HG02981 (cell line): ENCODE measurements around the gene WDR37.
"Not testable (repeated sequence)": the region's sequence is repeated elsewhere in the genome, so short reads cannot be mapped to it uniquely, and the experiment has no call there.

Source experiments
- ATAC-seq: cut with Tn5 transposase; IDR thresholded peaks from one replicate; pipeline ENCODE4 v1.9.1; 2021; ENCODE audit warnings: mild to moderate bottlenecking, moderate library complexity; ENCODE audit not compliant: unreplicated experiment

WDR37 gene, protein sequence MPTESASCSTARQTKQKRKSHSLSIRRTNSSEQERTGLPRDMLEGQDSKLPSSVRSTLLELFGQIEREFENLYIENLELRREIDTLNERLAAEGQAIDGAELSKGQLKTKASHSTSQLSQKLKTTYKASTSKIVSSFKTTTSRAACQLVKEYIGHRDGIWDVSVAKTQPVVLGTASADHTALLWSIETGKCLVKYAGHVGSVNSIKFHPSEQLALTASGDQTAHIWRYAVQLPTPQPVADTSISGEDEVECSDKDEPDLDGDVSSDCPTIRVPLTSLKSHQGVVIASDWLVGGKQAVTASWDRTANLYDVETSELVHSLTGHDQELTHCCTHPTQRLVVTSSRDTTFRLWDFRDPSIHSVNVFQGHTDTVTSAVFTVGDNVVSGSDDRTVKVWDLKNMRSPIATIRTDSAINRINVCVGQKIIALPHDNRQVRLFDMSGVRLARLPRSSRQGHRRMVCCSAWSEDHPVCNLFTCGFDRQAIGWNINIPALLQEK

DNA sequence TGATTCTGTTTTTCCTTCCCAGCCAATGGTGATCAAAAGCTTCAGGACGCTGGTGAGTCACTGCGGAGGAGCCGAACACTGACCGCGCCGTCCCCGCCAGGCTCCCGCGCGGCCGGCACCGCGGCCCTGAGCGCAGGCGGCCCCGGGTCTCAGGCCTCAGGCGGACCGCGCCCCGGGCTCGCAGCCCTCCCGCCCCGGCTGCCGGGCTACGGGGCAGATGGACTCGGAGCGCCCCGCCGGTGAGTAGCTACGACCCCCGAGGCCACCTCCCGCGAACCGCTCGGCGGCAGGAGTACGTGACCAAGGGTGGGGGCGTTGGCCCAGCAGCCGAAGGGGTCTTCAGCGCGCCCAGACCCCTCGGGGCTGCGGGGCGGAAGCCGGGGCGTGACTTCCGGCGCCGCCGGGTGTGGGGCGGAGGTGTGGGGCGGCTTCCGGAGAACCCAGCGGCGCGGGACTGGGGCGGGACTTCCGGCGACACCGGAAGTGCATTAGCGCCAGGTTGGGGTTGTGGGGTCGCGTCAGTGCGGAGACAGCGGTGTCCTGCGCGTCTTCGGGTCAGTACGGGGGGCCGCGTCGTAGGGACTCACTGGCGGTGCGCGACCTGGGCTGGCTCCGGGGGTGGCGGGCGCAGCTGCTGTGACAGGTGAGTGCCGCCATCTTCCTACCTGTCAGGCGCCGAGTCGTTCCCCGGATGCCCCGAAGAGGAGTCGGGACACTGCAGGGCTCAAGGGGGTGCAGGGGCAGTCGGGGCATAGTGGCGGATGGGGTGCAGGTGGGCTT lies at the start of gene WDR37:
Gene WDR37 (plus strand): TSS at position 60 of the 780 bp plus-strand sequence. CDS start 15,771 bp downstream, outside the sequence.
- peak; percentile 92 for ATAC-seq

DNA sequence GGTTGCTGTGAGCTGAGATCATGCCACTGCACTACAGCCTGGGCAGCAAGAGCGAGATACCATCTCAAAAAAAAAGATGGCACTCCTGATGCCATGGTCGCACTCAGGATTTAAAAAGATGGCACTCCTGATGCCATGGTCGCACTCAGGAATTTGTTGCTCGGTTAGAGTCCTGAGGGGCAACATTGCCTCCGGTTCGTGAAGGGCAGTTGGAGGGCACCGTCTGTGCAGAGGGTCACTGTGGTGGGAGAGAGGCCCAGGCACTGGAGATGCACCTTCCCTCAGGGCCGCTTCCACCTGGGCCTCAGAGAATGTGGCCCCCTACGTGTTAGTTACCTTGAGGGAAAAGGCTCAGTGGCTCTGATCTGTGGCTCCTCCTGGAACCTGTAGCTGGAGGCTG lies 49.6 kb upstream of the WDR37 start:
- ATAC-seq: no peak

DNA sequence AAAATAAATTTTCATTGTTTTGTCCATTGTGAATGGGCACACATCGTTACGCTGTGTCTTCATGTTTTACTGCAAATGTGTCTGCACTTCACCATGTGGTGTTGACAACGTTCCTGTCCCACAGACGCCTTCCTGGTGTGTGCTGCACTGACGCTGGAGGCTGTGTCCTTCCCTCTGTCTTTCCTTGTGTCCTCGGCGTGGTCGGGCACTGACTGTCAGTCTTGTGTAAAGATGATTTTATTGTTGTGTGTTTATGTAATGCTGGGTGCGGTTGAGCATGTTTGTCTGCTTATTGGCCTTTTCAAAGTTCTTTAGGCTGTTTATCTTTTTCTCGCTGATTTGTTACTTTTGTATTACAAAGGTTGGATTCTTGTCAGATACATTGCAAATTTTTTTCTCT lies 48.6 kb upstream of the WDR37 start:
- no peak for ATAC-seq

DNA sequence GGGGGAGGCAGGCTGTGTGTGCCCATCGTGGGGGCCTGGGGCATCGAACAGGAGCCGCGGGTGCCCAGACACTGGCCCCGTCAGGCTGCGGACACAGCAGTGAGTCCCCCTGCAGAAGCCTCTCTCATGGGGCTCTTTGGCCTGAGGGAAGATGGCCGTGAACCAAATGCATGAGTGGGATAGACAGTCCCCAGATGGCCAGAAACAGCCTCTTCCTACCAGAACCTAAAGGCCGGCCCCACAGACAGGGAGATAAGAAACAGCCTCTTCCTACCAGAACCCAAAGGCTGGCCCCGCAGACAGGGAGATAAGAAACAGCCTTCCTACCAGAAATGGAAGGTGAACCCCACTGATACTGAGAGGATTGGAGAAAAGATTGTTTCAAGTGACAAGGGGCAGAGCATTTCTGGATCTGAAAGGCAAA lies 47.1 kb upstream of the WDR37 start:
- no peak for ATAC-seq

DNA sequence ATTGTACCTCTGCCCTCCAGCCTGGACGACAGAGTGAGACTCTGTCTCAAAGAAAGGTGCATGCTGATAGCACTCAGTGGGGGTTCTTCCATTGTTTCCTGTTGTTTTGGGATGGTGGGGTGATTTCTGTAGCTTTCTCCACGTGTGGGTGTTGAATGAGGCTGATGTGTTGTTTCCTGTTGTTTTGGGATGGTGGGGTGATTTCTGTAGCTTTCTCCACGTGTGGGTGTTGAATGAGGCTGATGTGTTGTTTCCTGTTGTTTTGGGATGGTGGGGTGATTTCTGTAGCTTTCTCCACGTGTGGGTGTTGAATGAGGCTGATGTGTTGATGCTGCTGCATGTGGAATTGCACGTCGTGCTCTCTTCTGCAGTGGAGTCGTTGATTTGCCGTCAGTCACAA lies 46.2 kb upstream of the WDR37 start:
- ATAC-seq: not testable (repeated sequence)

DNA sequence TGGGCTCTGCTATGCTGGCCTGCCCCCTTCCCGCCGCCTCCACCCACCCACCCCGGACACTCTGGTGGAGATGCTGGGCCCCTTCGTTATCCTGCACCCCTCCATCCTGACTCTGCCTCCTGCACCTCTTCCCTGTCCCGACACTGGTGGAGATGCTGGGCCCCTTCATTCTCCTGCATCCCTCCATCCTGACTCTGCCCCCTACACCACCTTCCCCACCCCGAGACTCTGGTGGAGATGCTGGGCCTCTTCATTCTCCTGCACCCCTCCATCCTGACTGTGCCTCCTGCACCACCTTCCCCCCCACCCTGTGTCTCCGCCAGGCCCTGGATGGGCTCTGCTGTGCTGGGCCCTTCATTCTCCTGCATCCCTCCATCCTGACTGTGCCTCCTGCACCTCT lies 45.5 kb upstream of the WDR37 start:
- ATAC-seq: no peak

DNA sequence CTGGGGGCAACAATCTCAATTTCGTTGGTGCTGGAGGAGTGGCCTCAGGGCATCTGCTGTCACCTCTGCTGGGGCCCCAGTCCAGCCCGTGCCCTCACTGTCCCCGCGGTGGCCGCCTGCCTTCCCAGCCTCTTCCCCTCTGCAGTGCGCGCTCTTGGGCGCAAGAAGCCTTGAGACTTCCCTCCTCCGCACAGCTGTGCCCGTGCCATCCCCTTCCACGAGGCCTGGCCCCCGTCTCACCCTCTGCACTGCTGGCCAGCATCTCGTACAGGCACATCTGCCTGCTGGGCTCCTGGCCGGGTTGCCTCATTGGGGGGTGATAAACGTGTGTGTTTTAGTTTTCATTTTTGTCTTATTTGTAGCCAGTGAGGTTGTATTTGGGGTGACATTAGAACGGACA lies 44.5 kb upstream of the WDR37 start:
- no peak for ATAC-seq

DNA sequence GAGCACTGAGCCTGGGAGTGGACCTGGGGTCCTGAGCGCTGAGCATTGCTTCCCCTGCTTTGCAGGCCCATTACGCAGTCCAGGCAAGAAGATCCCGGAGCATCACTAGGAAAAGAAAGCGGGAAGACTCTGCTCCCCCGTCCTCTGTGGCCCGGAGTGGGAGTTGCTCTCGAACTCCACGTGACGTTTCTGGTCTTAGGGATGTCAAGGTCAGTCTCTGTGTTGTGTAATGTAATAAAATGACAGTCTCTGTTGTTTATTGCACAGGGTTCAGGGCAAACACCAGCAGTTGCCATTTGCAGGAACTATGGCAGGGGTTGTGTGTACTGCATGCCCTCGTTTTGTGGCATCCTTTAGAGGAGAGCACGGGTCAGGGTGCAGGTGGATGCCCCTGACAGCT lies 40.5 kb upstream of the WDR37 start:
- ATAC-seq: no peak

DNA sequence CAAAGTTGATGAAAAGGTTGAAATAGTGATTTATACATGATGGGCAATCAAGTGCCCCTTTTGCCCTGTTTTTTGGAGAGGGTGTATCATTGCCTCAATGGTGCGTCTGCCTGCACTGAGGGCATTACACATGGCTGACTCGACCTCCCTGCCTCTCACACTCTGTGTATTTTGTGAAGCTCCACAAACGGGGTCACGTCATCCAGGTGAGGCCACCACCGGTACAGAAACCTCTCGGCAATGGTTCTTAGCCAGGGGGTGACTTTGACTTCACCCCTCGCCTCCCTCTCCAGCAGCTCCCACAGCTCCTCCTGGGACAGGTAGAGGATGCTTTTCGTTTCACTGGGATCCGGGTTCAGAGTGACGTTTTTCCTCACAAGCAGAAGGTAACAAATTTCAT lies 36.8 kb upstream of the WDR37 start:
- no peak for ATAC-seq

DNA sequence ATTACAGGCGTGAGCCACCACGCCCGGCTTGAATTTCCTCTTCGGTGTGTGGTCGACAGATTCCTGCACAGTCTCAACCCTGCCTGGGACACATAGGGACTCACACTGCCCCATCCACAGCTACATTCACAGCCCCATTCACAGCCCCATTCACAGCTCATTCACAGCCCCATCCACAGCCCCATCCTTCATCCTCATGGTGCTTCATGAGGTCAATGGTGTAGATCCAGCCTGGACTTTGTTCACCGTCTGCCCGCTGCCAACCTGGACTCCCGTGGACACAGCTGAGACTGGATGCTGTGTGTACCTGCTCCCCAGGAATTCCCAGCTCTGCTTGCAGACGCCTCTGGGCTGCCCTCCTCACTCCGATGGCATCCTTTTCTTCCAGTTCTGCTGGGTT lies 35.7 kb upstream of the WDR37 start:
- ATAC-seq: no peak

DNA sequence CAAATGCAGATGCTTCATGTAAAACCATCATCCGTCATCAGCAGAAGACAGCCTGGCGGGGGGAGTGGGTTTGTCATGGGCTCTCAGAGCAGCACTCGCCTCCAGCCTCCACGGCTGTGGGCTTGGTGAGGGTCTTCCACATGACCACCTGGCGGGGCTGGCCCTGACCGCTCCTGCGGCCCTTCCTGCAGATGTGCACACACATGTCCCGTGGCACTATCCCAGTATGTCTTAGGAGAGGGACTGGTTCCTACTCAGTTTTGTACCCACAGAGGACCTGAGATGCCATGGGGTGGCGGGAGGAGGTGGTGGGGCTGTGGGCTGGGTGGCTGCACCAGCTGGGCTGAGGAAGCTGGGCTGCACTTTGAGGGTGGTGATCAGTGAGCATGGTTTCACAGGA lies 35.2 kb upstream of the WDR37 start:
- ATAC-seq: no peak

DNA sequence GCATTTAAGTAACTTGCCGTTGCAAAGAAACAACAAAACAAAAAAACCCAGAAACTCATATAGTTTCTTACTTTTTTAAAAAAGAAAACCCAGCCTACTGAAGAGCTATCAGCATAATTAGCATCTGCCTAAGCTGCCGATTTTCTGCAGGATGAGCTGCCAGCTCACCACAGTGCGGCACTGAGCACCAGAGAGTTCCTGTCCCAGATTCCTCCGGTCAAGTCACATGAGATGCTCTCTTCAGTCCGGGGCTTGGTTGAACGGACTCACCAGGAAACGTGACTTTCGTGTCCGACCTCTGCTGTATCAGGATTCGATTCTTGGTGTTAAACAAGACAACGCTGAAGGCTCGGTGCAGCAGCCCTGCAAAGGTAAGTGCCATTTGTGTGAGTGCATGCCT lies 33.8 kb upstream of the WDR37 start:
- no peak for ATAC-seq

DNA sequence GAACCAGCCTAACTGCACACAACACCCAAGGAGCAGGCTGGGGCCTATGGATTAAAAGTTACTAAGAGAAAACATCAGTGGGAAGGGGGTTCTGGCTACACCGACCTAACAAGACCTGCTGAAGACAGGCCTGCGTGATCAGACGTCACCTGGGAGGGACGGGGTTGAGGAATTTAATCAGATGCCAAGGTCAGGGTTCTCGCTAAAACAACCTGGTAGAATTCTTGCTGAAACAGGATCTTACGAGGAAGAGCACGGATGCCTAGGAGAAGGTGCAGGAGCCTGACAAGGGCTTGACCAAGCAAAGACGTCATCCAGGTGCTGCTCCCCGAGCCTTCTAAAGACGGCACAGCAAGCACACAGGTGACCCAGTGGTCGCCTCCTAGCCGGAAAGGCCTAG lies 32.1 kb upstream of the WDR37 start:
- no peak for ATAC-seq

DNA sequence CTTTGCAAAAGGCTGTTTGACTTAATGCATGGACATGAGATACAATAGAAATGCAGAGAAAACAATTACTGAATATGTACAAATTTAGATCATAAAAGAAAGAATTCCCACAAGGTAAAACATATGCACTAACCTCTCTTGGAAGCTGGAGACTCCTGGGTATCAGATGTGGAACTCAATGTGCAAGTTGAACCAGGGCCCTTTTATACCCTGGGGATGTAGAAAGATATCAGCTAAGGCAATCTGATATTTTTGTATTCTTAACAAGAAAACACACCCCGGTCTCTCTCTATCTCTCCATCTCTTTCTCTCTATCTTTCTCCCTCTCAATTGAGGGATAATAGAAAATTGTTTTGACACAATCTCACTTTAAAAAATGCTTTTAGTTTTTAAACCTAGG lies 30.5 kb upstream of the WDR37 start, which contains the start of gene IDI2:
Gene IDI2 (minus strand): TSS at position 177 of the 400 bp plus-strand sequence. CDS start 1,136 bp downstream, outside the sequence.
- no peak for ATAC-seq

DNA sequence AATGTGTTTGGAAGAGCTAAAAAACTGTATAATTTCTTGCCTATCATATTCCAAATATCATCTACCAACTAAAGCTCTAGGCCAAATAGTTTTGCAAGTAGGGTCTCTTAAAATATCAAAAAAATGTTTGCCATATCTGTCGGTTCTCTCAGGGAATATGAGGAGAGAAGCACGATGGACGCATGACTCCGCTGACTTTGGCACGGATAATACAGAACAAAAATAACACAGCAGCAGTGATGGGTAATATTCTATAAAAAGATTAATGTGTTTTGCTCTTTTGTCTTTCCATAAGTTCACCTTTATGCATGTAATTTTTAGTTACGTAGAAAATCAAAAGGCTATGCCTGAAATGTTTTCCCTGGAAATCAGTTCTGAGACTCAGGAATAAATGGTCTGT lies 29.6 kb upstream of the WDR37 start:
- no peak for ATAC-seq

DNA sequence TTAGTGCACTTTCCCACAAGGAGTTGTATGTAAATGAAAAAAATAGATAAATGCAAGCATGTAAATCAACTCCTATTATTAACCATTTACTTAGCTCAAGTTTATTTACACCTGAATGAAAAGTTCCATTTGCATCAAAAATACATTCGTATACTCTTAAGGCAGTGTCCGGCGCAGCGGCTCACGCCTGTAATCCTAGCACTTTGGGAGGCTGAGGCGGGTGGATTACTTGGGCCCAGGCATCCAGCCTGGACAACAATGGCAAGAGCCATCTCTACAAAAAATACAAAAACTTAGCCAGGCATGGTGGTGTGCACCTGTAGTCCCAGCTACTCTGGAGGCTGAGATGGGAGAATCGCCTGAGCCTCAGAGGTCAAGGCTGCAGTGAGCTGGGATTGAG lies 26.3 kb upstream of the WDR37 start:
- ATAC-seq: no peak

DNA sequence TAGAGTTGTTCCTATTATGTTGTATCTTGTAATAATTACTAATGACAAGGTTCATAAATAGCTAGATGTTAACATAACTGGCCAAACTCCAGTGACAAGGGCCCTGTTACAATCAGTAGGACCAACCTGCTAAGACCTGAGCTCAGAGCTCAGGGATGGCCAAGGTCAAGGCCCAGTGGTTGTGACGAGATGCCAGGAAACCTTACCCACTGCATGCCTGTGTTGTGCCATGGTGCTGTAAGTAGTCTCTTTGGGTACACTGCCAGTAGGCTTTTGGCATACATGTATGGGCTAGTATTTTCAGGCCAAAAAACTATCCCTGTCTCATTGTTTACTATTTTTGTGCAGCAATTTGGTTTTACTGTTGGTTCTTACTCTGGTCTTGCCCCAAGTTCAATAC lies 22.6 kb upstream of the WDR37 start:
- no peak for ATAC-seq

DNA sequence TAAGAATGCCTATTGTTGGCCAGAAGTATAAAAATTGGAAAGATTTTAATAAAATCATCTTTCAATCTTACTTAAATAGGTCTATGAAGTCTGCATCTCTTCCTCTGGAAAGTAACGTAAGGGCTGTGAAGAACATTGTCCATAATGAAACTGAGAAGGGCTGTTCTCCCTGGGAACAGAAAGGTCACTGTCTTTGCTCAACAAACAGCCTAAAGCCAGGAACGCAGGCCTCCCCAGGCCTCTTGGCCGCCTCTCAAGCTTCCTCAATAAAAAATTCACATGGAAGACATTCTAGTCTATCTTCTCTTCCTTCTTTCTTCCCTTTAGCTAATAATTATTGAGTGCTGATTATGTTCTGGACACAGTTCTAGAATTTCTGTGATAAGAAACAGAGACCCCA lies 21.4 kb upstream of the WDR37 start:
- ATAC-seq: no peak

DNA sequence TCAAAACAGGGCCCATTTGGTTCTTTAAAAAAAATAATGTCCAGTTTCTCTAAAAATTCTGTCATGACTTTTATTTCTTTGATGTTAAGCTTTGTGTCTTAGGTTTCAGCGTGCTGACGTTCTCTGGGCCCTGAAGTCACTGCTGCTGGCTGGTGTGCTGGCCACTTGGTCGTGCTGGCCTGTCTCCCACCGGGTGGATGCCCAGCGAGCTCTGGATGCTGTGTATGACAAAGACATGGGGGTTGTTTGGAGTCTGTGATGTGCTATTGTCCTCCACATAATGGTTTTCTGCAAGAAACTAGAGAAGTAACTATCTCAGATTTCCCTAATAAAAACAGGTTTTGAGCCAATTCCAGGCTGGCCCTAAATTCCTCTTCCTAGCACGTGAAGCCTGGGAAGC lies 21.0 kb upstream of the WDR37 start:
- no peak for ATAC-seq

DNA sequence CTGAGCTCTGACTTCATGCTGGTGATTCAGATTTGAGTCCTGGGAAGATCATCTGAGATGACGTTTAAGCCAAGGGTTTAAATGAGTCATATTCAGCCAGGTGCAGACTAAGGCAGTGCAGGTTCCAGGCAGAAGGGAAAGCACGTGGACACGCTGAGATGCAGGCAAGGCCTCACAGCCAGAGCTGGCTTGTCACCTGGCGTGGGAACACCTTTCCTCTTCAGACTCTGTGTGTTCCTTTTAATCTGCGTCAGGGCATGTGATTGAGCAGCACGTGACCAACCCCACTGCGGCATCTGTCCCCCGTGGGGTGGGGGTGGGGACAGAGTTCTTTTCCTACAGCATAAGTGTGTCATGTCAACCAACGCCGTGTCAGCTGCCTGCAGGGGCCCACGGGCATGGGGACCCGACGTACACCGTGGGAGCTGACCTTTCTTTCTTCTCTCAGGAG lies 19.8 kb upstream of the WDR37 start:
- no peak for ATAC-seq

DNA sequence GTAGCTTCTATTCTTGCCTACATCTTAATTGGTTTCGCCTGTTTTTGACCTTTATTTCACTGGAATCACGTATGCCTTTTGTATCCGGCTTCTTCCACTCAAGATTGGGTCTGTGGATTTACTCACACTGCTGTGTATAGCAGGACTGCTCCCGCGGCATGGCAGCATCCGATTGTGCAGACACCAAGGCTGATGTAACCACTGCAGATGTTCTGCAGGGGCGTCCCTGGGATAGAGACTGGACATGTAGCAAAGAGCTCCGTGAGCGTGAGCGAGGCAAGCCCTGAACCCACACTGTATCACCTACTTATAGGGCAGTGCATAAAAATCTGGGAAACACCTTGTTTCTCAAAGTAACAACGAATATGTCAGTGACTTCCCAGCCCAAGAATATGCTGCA lies 19.1 kb upstream of the WDR37 start:
- no peak for ATAC-seq

DNA sequence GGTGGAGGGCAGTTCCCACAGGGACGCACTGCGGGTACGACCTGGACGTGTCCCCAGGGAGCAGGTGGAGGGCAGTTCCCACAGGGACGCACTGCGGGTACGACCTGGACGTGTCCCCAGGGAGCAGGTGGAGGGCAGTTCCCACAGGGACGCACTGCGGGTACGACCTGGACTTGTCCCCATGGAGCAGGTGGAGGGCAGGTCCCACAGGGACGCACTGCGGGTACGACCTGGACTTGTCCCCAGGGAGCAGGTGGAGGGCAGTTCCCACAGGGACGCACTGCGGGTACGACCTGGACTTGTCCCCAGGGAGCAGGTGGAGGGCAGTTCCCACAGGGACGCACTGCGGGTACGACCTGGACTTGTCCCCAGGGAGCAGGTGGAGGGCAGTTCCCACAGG lies 17.4 kb upstream of the WDR37 start:
- not testable (repeated sequence) for ATAC-seq
